ENCODE measurements around the gene S1PR4.
"Not testable (repeated sequence)": the region's sequence is repeated elsewhere in the genome, so short reads cannot be mapped to it uniquely, and the experiment has no call there.

S1PR4 gene

DNA sequence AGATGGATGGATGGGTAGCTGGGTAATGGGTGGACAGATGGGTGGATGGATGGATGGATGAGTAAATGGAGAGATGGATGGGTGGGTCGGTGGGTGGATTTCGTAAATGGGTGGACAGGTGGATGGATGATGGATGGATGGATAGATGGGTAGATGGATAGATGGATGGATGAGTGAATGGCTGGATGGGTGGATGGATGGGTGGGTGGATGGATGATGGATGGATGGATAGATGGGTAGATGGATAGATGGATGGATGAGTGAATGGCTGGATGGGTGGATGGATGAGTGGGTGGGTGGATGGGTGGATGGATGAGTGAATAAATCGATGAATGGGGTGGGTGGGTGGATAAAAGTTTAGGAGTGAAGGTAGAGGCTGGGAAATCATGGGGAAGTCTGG lies 24.1 kb upstream of the S1PR4 start:
- not testable (repeated sequence) for H3K9me3 ChIP-seq (ENCODE audit: control insufficient read depth, low read depth, low read length); H3K9ac ChIP-seq (ENCODE audit: low read length); H3K27ac ChIP-seq (ENCODE audit: low read length); H3K4me3 ChIP-seq (ENCODE audit: low read length); H3K36me3 ChIP-seq (ENCODE audit: control insufficient read depth, low read depth, low read length); H3K4me1 ChIP-seq (ENCODE audit: control insufficient read depth, low read depth, low read length); H3K27me3 ChIP-seq (ENCODE audit: control insufficient read depth, insufficient read depth, low read length)

DNA sequence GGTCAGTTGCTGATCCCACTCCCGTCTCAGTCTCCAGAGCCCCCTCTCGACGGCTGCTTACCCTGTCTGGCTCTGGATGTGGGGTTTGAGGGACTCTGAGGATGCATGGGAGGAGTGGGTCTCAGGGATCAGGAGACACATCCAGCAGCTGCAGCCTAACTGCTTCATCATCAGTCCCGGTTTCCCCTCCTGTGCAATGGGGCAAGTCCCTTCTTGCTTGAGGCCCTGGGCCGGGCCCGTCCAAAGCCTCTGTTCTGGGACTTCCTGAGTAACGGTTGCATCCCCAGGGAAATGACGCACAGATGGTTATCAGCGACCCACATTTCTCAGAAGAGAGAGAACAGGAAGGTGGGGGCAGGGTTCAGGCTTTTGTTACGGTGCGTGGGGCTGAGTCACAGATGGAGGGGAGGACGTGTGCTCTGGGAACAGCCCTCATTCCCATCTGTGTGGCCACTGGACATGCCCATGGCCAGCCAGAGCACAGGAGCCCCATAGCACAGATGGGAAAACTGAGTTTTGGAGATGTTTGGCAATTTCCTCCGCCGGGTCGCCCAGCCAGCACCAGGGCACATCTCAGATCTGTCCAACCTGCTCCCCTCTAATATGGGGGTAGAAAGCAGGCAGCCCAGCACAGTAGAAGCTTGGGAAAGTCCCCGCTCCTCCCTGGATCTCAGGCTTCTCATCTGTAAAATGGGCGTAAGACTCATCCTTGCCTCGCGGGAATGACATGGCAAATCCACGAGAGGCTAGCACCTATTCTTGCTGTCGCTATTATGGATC lies 23.4 kb upstream of the S1PR4 start:
- H3K27ac ChIP-seq (ENCODE audit: low read length), result no peak overlapping the region
- H3K4me3 ChIP-seq (ENCODE audit: low read length), result no peak overlapping the region
- H3K27me3 ChIP-seq (ENCODE audit: control insufficient read depth, insufficient read depth, low read length), result no peaks in the 10 kb centered on the region
- H3K9ac ChIP-seq (ENCODE audit: low read length), result no peak overlapping the region
- H3K36me3 ChIP-seq (ENCODE audit: control insufficient read depth, low read depth, low read length), result no peaks in the 10 kb centered on the region
- no peaks in the 10 kb centered on the region for H3K9me3 ChIP-seq (ENCODE audit: control insufficient read depth, low read depth, low read length)
- no peaks in the 10 kb centered on the region for H3K4me1 ChIP-seq (ENCODE audit: control insufficient read depth, low read depth, low read length)

DNA sequence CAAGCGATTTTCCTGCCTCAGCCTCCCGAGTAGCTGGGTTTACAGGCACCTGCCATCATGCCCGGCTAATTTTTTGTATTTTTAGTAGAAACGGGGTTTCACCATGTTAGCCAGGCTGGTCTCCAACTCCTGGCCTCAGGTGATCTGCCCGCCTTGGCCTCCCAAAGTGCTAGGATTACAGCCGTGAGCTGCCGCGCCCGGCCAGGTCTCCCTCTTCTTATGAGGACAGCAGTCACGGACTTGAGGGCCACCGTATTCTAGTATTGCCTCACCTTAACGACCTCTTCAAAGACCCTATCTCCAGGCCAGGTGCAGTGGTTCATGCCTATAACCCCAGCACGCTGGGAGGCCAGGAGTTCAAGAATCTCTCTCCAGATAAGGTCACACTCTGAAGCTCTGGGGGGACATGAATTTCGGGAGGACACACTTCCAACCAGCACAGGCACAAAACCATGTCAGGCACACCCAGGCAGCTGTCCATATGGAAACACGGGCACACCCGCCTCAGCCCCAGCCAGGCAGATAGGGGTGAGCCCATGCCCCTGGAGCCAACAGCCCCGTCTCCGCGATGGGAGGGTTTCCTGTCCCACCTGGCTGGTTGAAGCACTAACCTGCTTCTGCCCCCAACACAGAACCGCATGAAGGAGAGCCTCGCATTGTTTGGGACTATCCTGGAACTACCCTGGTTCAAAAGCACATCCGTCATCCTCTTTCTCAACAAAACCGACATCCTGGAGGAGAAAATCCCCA lies 21.3 kb upstream of the S1PR4 start:
- Histone ChIP-seq H3K27ac (ENCODE audit: low read length) (no peak overlapping the region), H3K4me3 (ENCODE audit: low read length) (no peak overlapping the region), H3K27me3 (ENCODE audit: control insufficient read depth, insufficient read depth, low read length) (no peaks in the 10 kb centered on the region), H3K9me3 (ENCODE audit: control insufficient read depth, low read depth, low read length) (no peaks in the 10 kb centered on the region), H3K36me3 (ENCODE audit: control insufficient read depth, low read depth, low read length) (no peaks in the 10 kb centered on the region), H3K9ac (ENCODE audit: low read length) (no peak overlapping the region), H3K4me1 (ENCODE audit: control insufficient read depth, low read depth, low read length) (no peaks in the 10 kb centered on the region)

DNA sequence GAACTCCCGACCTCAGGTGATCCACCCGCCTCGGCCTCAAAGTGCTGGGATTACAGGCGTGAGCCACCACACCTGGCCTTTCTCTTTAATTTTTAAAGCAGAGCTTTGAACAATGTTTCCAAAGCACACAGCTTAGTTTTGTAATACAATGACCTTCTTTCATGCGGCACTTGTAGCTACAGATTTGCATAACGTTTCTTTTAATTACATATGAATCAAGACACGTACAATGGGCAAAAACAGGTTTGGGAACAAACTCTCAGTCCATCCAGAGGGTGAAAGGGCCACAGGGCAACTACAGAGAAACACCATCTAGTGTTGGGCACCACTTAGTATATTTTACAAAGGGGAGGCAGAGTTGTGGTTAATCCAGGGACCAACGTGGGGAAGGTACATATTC lies 19.0 kb upstream of the S1PR4 start:
- no peaks in the 10 kb centered on the region for H3K36me3 ChIP-seq (ENCODE audit: control insufficient read depth, low read depth, low read length)
- H3K9me3 ChIP-seq (ENCODE audit: control insufficient read depth, low read depth, low read length), result no peaks in the 10 kb centered on the region
- no peak overlapping the region for H3K27ac ChIP-seq (ENCODE audit: low read length)
- no peak overlapping the region for H3K4me3 ChIP-seq (ENCODE audit: low read length)
- H3K9ac ChIP-seq (ENCODE audit: low read length), result no peak overlapping the region
- H3K27me3 ChIP-seq (ENCODE audit: control insufficient read depth, insufficient read depth, low read length), result peaks cover 7% of the 10 kb centered on the region
- H3K4me1 ChIP-seq (ENCODE audit: control insufficient read depth, low read depth, low read length), result no peaks in the 10 kb centered on the region

DNA sequence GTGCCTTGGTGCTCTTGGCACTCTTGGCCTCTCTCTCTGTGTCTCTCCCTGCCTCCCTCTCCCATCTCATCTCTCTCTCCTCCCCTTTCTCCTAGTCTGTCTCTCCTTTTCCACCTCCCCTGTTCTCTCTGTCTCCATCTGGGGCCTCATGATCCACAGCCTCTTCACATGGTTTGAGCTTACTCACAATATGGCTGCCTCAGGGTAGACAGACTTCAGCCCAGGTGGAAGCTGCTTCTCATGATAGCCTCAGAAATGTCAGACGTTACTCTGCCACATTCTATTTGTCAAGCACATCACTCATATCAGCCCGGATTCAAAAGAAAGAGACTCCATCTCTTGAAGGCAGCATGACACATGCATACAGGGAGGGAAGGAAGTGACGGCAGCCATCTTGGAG lies 18.4 kb upstream of the S1PR4 start:
- H3K9ac ChIP-seq (ENCODE audit: low read length), result no peak overlapping the region
- H3K27ac ChIP-seq (ENCODE audit: low read length), result no peak overlapping the region

DNA sequence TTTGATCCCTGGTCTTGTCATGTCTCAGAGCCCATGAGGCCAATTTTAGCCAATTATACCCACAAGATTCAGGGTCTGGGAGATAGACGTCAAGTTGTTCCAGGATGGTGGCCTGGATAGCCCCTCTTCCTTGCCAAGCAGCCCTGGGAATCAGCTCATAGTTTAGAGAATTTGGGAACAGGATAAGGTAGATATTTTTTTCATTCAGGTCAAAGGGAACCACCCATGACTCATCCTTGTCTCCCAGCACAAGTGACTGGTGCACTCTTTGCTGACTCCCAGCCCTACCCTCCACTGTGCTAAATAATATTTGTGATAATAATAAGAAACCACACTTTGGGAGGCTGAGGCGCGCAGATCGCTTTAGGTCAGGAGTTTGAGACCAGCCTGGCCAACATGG lies 17.1 kb upstream of the S1PR4 start:
- no peak overlapping the region for H3K9ac ChIP-seq (ENCODE audit: low read length)
- H3K27ac ChIP-seq (ENCODE audit: low read length), result no peak overlapping the region
- no peaks in the 10 kb centered on the region for H3K4me1 ChIP-seq (ENCODE audit: control insufficient read depth, low read depth, low read length)

More for the DNA sequence above, 18.4 kb upstream of the S1PR4 start:
- Histone ChIP-seq H3K4me3 (ENCODE audit: low read length) (no peak overlapping the region), H3K4me1 (ENCODE audit: control insufficient read depth, low read depth, low read length) (no peaks in the 10 kb centered on the region), H3K27me3 (ENCODE audit: control insufficient read depth, insufficient read depth, low read length) (peaks cover 7% of the 10 kb centered on the region), H3K9me3 (ENCODE audit: control insufficient read depth, low read depth, low read length) (no peaks in the 10 kb centered on the region), H3K36me3 (ENCODE audit: control insufficient read depth, low read depth, low read length) (no peaks in the 10 kb centered on the region)

DNA sequence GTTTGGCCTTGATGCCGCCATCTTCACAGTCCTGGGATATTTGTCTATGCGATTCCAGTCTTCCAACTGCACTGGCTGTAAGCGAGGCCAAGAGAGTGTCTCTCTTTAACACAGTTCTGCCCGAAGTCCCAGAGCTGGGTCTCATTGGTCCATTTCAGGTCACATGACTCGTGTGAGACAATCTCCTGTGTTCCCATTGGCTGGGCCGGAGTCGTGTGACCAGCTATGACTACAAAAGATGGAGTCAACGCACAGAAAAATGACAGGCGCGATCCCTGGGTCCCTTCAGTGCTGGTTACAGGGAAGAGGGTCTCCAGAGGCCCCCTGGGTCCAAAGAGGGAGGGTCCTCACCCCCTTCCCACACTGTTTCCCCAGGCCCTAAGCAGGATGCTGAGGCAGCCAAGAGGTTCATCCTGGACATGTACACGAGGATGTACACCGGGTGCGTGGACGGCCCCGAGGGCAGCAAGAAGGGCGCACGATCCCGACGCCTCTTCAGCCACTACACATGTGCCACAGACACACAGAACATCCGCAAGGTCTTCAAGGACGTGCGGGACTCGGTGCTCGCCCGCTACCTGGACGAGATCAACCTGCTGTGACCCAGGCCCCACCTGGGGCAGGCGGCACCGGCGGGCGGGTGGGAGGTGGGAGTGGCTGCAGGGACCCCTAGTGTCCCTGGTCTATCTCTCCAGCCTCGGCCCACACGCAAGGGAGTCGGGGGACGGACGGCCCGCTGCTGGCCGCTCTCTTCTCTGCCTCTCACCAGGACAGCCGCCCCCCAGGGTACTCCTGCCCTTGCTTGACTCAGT lies 15.9 kb upstream of the S1PR4 start:
- H3K9me3 ChIP-seq (ENCODE audit: control insufficient read depth, low read depth, low read length), result no peaks in the 10 kb centered on the region
- H3K4me1 ChIP-seq (ENCODE audit: control insufficient read depth, low read depth, low read length), result no peaks in the 10 kb centered on the region
- no peak overlapping the region for H3K27ac ChIP-seq (ENCODE audit: low read length)
- H3K4me3 ChIP-seq (ENCODE audit: low read length), result no peak overlapping the region
- H3K27me3 ChIP-seq (ENCODE audit: control insufficient read depth, insufficient read depth, low read length), result peaks cover 7% of the 10 kb centered on the region
- H3K9ac ChIP-seq (ENCODE audit: low read length), result no peak overlapping the region
- no peaks in the 10 kb centered on the region for H3K36me3 ChIP-seq (ENCODE audit: control insufficient read depth, low read depth, low read length)

More for the DNA sequence above, 17.1 kb upstream of the S1PR4 start:
- no peak overlapping the region for H3K4me3 ChIP-seq (ENCODE audit: low read length)
- peaks cover 7% of the 10 kb centered on the region for H3K27me3 ChIP-seq (ENCODE audit: control insufficient read depth, insufficient read depth, low read length)
- H3K36me3 ChIP-seq (ENCODE audit: control insufficient read depth, low read depth, low read length), result no peaks in the 10 kb centered on the region
- H3K9me3 ChIP-seq (ENCODE audit: control insufficient read depth, low read depth, low read length), result no peaks in the 10 kb centered on the region

DNA sequence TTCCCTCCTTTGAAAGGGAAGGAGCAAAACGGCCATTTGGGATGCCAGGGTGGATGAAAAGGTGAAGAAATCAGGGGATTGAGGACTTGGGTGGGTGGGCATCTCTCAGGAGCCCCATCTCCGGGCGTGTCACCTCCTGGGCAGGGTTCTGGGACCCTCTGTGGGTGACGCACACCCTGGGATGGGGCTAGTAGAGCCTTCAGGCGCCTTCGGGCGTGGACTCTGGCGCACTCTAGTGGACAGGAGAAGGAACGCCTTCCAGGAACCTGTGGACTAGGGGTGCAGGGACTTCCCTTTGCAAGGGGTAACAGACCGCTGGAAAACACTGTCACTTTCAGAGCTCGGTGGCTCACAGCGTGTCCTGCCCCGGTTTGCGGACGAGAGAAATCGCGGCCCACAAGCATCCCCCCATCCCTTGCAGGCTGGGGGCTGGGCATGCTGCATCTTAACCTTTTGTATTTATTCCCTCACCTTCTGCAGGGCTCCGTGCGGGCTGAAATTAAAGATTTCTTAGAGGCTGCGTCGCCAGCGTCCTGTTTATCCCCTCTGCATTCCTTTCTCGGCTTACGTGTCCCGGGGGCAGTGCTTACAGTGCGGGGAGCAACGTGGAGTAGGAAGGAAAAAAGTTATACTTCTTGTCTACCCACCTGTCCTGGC lies 15.2 kb upstream of the S1PR4 start:
- no peak overlapping the region for H3K27ac ChIP-seq (ENCODE audit: low read length)
- no peaks in the 10 kb centered on the region for H3K4me1 ChIP-seq (ENCODE audit: control insufficient read depth, low read depth, low read length)
- H3K9me3 ChIP-seq (ENCODE audit: control insufficient read depth, low read depth, low read length), result no peaks in the 10 kb centered on the region
- no peaks in the 10 kb centered on the region for H3K36me3 ChIP-seq (ENCODE audit: control insufficient read depth, low read depth, low read length)
- H3K27me3 ChIP-seq (ENCODE audit: control insufficient read depth, insufficient read depth, low read length), result peaks cover 7% of the 10 kb centered on the region
- H3K9ac ChIP-seq (ENCODE audit: low read length), result no peak overlapping the region
- peak overlapping the region; percentile 26 for H3K4me3 ChIP-seq (ENCODE audit: low read length)

DNA sequence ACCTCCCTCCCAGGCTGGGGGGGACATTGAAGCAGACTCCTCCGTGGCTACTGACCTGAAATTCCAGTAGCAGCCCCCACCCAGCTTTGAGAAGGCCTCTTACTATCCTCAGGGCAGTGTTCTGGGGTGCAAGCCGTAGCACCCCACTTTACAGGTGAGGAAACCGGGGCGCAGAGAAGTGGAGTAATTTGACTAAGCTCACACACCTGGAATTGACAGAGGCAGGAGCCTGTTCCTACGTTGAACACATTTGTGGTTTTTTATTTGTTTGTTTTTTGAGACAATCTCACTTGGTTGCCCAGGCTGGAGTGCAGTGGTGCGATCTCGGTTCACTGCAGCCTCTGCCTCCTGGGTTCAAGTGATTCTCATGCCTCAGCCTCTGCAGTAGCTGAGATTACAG lies 14.6 kb upstream of the S1PR4 start:
- no peak overlapping the region for H3K9ac ChIP-seq (ENCODE audit: low read length)
- no peaks in the 10 kb centered on the region for H3K9me3 ChIP-seq (ENCODE audit: control insufficient read depth, low read depth, low read length)
- no peak overlapping the region for H3K27ac ChIP-seq (ENCODE audit: low read length)
- peaks cover 7% of the 10 kb centered on the region for H3K27me3 ChIP-seq (ENCODE audit: control insufficient read depth, insufficient read depth, low read length)
- H3K4me3 ChIP-seq (ENCODE audit: low read length), result peak overlapping the region; percentile 26
- no peaks in the 10 kb centered on the region for H3K36me3 ChIP-seq (ENCODE audit: control insufficient read depth, low read depth, low read length)
- no peaks in the 10 kb centered on the region for H3K4me1 ChIP-seq (ENCODE audit: control insufficient read depth, low read depth, low read length)

DNA sequence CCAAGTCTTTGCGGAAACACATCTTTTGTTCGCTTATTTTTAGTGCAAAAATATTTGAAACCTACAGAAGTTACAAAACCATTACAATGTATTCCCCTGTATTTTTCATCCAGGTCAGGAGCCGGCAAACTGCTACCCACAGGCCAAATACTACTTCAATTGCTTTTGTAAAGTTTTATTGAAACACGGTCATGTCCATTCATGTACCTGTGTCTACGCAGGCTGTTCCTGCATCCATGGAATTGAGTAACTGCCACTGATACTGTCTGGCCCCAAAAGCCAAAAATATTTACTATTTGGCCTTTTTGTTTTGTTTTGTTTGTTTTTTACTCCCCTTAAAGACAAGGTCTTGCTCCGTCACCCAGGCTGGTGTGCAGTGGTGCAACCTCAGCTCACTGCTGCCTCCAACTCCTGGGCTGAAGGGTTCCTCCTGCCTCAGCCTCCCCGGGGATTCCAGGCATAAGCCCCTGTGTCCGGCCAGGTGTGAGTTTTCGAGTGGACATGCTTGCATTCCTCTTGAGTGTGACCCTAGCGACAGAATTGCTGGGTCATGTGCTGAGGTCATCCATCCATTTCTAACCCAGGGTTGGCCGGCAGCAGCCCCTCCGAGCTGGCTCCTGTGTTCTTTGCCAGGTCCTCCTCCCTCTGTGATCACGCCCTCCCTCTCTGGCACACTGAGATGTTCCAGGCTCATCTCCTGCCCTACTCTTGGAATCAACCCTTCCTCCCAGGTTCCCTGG lies 10.9 kb upstream of the S1PR4 start:
- Histone ChIP-seq H3K27ac (ENCODE audit: low read length) (no peak overlapping the region), H3K9ac (ENCODE audit: low read length) (no peak overlapping the region), H3K4me1 (ENCODE audit: control insufficient read depth, low read depth, low read length) (no peaks in the 10 kb centered on the region), H3K27me3 (ENCODE audit: control insufficient read depth, insufficient read depth, low read length) (peaks cover 7% of the 10 kb centered on the region), H3K4me3 (ENCODE audit: low read length) (no peak overlapping the region), H3K36me3 (ENCODE audit: control insufficient read depth, low read depth, low read length) (no peaks in the 10 kb centered on the region), H3K9me3 (ENCODE audit: control insufficient read depth, low read depth, low read length) (no peaks in the 10 kb centered on the region)
